ENCODE results near the gene NGRN. TPM values are rescaled to one million over a fixed set of nuclear protein-coding genes. Genes with fewer than 3 reads are reported as not detected.
A peak's percentile ranks its signal among the peaks of the same experiment; 100 is the strongest.

The NGRN gene
- total and polyA plus RNA-seq, 7 donors = 188 to 298 (median 212) TPM

DNA sequence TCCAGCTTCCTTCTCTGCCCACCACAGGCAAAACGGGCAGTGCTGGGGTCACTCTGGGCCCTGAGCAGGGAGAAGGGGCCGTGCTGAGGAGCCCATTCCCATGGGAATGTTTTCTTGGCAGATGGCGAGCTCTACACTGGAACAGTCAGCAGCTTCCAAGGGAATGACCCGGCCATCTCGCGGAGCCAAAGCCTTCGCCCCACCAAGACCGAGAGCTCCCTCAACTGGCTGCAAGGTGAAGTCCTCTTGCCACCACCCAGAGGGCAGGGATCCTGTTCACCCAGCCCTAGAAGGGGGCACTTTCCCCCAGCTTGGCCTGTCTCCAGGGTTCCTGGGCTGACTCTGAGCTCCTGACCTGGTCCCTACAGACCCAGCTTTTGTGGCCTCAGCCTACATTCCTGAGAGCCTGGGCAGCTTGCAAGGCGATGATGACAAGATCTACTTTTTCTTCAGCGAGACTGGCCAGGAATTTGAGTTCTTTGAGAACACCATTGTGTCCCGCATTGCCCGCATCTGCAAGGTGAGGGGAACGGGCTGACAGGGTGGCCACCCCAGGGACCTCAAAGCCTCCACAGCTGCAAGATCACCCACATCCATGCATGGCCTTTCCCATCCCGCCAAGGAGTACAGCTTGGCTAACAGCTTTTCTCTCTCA, 44.1 kb upstream of the NGRN start:
- peak; percentile 86 to 97 (median 91) for ATAC-seq
- Histone ChIP-seq H3K36me3 (ENCODE audit: insufficient read depth in 1 of 2, low read depth in 1 of 2) (peaks cover 0 to 38% of the 10 kb centered on the region in 2 donors), H3K4me1 (peaks cover 7% of the 10 kb centered on the region), H3K27ac (no peak overlapping the region), H3K4me3 (no peak overlapping the region), H3K27me3 (ENCODE audit: insufficient read depth in 3 of 3, low read length in 2 of 3) (no peaks in the 10 kb centered on the region), H3K9me3 (no peaks in the 10 kb centered on the region)
- peak; percentile 81 for TF ChIP-seq CTCF (IDR thresholded peaks at IDR 0.05)
- intact Hi-C loops (cut with DNase I) = loop anchor here (1.0 to 10.0 kb wide), 4 partner anchors 34 to 477 kb away; no protein-coding TSS in a partner anchor
- 25 to 37% (median 30%) methylated on average over 13 to 14 of the region's 14 CpGs for WGBS, 3 donors
- peak; percentile 63 to 89 for DNase-seq

DNA sequence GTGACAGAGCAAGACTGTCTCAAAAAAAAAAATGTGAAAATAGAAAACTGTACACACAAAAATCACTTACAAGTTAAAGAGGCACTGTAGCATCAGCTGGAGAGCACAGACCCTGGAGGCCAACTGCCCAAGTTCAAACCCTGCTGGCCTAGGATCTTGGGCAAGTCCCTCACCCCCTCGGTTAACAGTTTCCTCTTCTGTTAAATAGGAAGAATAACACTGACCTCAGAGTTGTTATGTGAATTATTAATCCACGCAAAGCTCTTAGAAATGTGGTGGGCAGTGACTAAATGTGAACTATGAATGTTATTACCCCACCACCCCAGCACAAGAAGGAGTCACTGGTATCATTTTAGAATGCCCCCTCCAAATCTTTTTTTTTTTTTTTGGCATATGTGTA, 42.9 kb upstream of the NGRN start:
- WGBS, 3 donors = 84 to 89% (median 87%) methylated on average over 2 of the region's 2 CpGs
- Histone ChIP-seq H3K27ac (no peak overlapping the region), H3K9me3 (no peaks in the 10 kb centered on the region), H3K4me1 (peaks cover 7% of the 10 kb centered on the region), H3K4me3 (no peak overlapping the region), H3K36me3 (ENCODE audit: insufficient read depth in 1 of 2, low read depth in 1 of 2) (peaks cover 0 to 47% of the 10 kb centered on the region in 2 donors), H3K27me3 (ENCODE audit: insufficient read depth in 3 of 3, low read length in 2 of 3) (no peaks in the 10 kb centered on the region)
- no peak for ATAC-seq
- DNase-seq = no peak
- intact Hi-C loops (cut with DNase I) = loop anchor here (5.0 to 10.0 kb wide), 3 partner anchors 35 to 478 kb away; no protein-coding TSS in a partner anchor
- TF ChIP-seq CTCF (IDR thresholded peaks at IDR 0.05) = no peak

DNA sequence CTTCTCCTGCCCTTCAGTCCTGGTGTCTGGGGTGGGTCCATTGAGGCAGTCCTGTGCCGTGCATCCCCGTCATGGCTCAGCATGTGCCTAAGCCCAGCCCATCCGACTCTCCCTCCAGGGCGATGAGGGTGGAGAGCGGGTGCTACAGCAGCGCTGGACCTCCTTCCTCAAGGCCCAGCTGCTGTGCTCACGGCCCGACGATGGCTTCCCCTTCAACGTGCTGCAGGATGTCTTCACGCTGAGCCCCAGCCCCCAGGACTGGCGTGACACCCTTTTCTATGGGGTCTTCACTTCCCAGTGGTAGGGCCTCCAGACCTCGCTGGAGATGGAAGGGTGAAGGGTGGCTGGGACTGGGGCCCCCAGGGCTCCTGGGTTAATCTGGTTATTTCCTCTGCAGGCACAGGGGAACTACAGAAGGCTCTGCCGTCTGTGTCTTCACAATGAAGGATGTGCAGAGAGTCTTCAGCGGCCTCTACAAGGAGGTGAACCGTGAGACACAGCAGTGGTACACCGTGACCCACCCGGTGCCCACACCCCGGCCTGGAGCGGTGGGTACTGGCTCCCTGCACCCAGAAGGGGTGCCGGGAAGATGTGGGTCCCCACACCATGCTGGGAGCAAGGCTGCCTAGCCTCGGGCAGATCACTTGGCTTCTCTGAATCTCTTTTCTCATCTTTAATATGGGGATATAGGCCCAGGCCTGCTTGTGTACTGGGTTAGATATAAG, 41.9 kb upstream of the NGRN start:
- ATAC-seq = no peak
- Histone ChIP-seq H3K9me3 (no peaks in the 10 kb centered on the region), H3K27me3 (ENCODE audit: insufficient read depth in 3 of 3, low read length in 2 of 3) (no peaks in the 10 kb centered on the region), H3K4me1 (peaks cover 7% of the 10 kb centered on the region), H3K4me3 (no peak overlapping the region), H3K27ac (no peak overlapping the region), H3K36me3 (ENCODE audit: insufficient read depth in 1 of 2, low read depth in 1 of 2) (peaks cover 0 to 53% of the 10 kb centered on the region in 2 donors)
- no peak for TF ChIP-seq CTCF (IDR thresholded peaks at IDR 0.05)
- DNase-seq = no peak
- WGBS, 3 donors = 92 to 96% (median 93%) methylated on average over 22 of the region's 22 CpGs
- intact Hi-C loops (cut with DNase I) = loop anchor here (5.0 to 10.0 kb wide), 3 partner anchors 36 to 479 kb away; no protein-coding TSS in a partner anchor

- Histone ChIP-seq H3K27me3 (ENCODE audit: insufficient read depth in 3 of 3, low read length in 2 of 3) (no peaks in the 10 kb centered on the region), H3K4me3 (no peak overlapping the region), H3K9me3 (no peaks in the 10 kb centered on the region), H3K27ac (no peak overlapping the region), H3K36me3 (ENCODE audit: insufficient read depth in 1 of 2, low read depth in 1 of 2) (peaks cover 0 to 68% of the 10 kb centered on the region in 2 donors), H3K4me1 (peaks cover 10% of the 10 kb centered on the region)
- 92 to 95% (median 94%) methylated on average over 17 of the region's 17 CpGs for WGBS, 3 donors
- TF ChIP-seq CTCF (IDR thresholded peaks at IDR 0.05) = no peak
- intact Hi-C loops (cut with DNase I) = loop anchor here (5.0 to 10.0 kb wide), 3 partner anchors 320 to 480 kb away; no protein-coding TSS in a partner anchor
- no peak for DNase-seq
- ATAC-seq = no peak
Measured at GRCh38 chr15:90225047-90225446, 40.4 kb upstream of the NGRN start.

All from psoas muscle (tissue), 8 donors.